SU-DHL-6 (cell line): Measurements from ENCODE around the gene TAS2R9.

ENCODE experiments used
- H2AFZ ChIP-seq: fragments of 200-600 bp; sonication (generic); 2 replicates; pipeline ENCODE4 v1.6.1; 2014; ENCODE audit warnings: low read depth, mild to moderate bottlenecking, moderate library complexity, mixed read lengths, antibody characterized with exemption, low read length; ENCODE audit not compliant: severe bottlenecking
- H3F3A ChIP-seq: fragments of 200-600 bp; shearing (Covaris generic); 2 replicates; pipeline ENCODE4 v1.6.0; 2016; ENCODE audit warnings: antibody characterized with exemption, mild to moderate bottlenecking; ENCODE audit not compliant: insufficient read depth
- H3K27ac ChIP-seq: fragments of 200-600 bp; sonication (generic); 2 replicates; pipeline ENCODE4 v1.5.1; 2016; ENCODE audit warnings: low read depth, mild to moderate bottlenecking, low read length, moderate library complexity, mixed read lengths
- H3K27me3 ChIP-seq: fragments of 200-600 bp; sonication (generic), shearing (Covaris generic); 2 replicates; pipeline ENCODE4 v1.6.0; 2014; ENCODE audit warnings: mild to moderate bottlenecking, low read length
- H3K36me3 ChIP-seq: fragments of 200-600 bp; sonication (generic); 2 replicates; pipeline ENCODE4 v1.6.1; 2014; ENCODE audit warnings: mild to moderate bottlenecking, low read length, mixed read lengths
- H3K4me2 ChIP-seq: fragments of 300-600, 200-600 bp; shearing (Covaris generic), sonication (generic); 2 replicates; pipeline ENCODE4 v1.6.0; 2014; ENCODE audit warnings: low read length, low read depth, mild to moderate bottlenecking; ENCODE audit not compliant: poor library complexity, severe bottlenecking
- H3K4me3 ChIP-seq: fragments of 200-600 bp; sonication (generic); 2 replicates; pipeline ENCODE4 v1.5.1; 2014; ENCODE audit warnings: antibody characterized with exemption, low read length, mild to moderate bottlenecking, mixed read lengths; ENCODE audit not compliant: insufficient read depth, poor library complexity, severe bottlenecking
- H3K79me2 ChIP-seq: fragments of 200-600 bp; sonication (generic); 2 replicates; pipeline ENCODE4 v1.6.1; 2014; ENCODE audit warnings: mild to moderate bottlenecking, low read length, moderate library complexity; ENCODE audit not compliant: insufficient read depth
- H3K9ac ChIP-seq: fragments of 200-600 bp; sonication (generic); 2 replicates; pipeline ENCODE4 v1.7.0; 2014; ENCODE audit warnings: mild to moderate bottlenecking, low read length
- H3K9me2 ChIP-seq: fragments of 200-600 bp; sonication (generic); replicated peaks from 2 replicates; pipeline ENCODE4 v1.6.1; 2014; ENCODE audit warnings: low read length; ENCODE audit not compliant: insufficient read depth
- H3K9me3 ChIP-seq: fragments of 200-600 bp; sonication (generic); 2 replicates; pipeline ENCODE4 v1.6.1; 2014; ENCODE audit warnings: low read length, mixed read lengths; ENCODE audit not compliant: insufficient read depth
- H4K20me1 ChIP-seq: fragments of 200-600 bp; sonication (generic); 2 replicates; pipeline ENCODE4 v1.6.1; 2014; ENCODE audit warnings: low read depth, mild to moderate bottlenecking, antibody characterized with exemption, low read length, moderate library complexity, mixed read lengths
- EZH2phosphoT487 ChIP-seq: fragments of 200-600 bp; sonication (generic), shearing (Covaris generic); conservative IDR thresholded peaks from 2 replicates; pipeline ENCODE4 v1.6.1; 2018; ENCODE audit warnings: mild to moderate bottlenecking, antibody characterized with exemption, low read length, moderate library complexity, mixed read lengths
- TF ChIP-seq, protein P1 (sequence below): fragments of 200-600 bp; sonication (generic); IDR thresholded peaks from one replicate; pipeline ENCODE4 v1.5.1; 2017; ENCODE audit warnings: antibody characterized with exemption, mild to moderate bottlenecking, low read length, moderate library complexity; ENCODE audit not compliant: insufficient read depth, poor library complexity, severe bottlenecking

The TAS2R9 gene

DNA sequence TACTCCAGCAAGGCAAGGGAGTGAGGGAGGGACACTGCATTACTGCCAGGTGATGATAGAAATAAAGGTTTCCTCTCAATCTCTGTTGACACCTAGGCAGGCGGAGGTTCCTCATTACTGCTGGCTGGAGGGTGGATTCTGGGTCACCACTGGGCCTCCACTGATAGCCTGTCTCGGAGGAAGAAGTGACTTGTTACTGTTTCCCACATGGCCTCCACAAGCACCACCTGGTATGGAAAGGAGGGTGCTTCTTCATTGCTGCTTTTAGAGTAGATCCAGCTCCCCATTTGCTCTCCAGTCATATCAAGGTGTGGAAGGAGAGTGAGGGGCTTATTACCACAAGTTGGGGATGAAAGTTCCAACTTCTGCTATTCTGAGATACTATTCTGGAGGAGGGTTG, 32.9 kb upstream of the TAS2R9 start:
- Histone ChIP-seq H3K27me3 (no peaks in the 10 kb centered on the region), H3K36me3 (no peaks in the 10 kb centered on the region), H4K20me1 (no peaks in the 10 kb centered on the region), H3K79me2 (no peaks in the 10 kb centered on the region), H3K4me2 (no peak overlapping the region), H3K27ac (no peak overlapping the region), H3F3A (no peaks in the 10 kb centered on the region), H3K9ac (no peak overlapping the region), H2AFZ (no peak overlapping the region), H3K4me3 (no peak overlapping the region), H3K9me3 (no peaks in the 10 kb centered on the region), H3K9me2 (no peaks in the 10 kb centered on the region)
- TF ChIP-seq, protein P1, sequence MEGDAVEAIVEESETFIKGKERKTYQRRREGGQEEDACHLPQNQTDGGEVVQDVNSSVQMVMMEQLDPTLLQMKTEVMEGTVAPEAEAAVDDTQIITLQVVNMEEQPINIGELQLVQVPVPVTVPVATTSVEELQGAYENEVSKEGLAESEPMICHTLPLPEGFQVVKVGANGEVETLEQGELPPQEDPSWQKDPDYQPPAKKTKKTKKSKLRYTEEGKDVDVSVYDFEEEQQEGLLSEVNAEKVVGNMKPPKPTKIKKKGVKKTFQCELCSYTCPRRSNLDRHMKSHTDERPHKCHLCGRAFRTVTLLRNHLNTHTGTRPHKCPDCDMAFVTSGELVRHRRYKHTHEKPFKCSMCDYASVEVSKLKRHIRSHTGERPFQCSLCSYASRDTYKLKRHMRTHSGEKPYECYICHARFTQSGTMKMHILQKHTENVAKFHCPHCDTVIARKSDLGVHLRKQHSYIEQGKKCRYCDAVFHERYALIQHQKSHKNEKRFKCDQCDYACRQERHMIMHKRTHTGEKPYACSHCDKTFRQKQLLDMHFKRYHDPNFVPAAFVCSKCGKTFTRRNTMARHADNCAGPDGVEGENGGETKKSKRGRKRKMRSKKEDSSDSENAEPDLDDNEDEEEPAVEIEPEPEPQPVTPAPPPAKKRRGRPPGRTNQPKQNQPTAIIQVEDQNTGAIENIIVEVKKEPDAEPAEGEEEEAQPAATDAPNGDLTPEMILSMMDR = no peak
- TF ChIP-seq EZH2phosphoT487 = no peak

DNA sequence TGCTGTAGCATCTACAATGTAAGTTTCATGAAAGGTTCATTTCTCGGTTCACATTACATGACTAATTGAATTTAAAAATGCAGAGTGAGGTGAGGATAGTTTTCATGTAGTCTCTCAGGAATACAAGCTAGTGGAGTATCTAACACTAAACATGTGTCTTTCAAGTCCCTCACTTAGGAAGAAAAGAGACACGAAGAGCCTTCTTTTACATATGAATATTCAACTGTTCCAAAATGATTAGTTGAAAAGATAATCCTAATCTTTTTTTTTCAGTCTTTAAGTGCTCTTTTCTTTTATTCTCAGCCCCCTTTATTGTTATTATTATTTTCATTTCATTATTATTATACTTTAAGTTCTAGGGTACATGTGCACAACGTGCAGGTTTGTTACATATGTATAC, 28.5 kb upstream of the TAS2R9 start:
- no peak overlapping the region for H2AFZ ChIP-seq
- no peaks in the 10 kb centered on the region for H3K9me2 ChIP-seq
- no peak overlapping the region for H3K4me2 ChIP-seq
- no peak overlapping the region for H3K27ac ChIP-seq
- no peaks in the 10 kb centered on the region for H3K9me3 ChIP-seq
- no peaks in the 10 kb centered on the region for H3F3A ChIP-seq
- H3K36me3 ChIP-seq = no peaks in the 10 kb centered on the region
- no peaks in the 10 kb centered on the region for H4K20me1 ChIP-seq
- H3K79me2 ChIP-seq = no peaks in the 10 kb centered on the region
- TF ChIP-seq EZH2phosphoT487 = no peak
- TF ChIP-seq, protein P1 = no peak
- H3K4me3 ChIP-seq = no peak overlapping the region
- no peak overlapping the region for H3K9ac ChIP-seq
- no peaks in the 10 kb centered on the region for H3K27me3 ChIP-seq

DNA sequence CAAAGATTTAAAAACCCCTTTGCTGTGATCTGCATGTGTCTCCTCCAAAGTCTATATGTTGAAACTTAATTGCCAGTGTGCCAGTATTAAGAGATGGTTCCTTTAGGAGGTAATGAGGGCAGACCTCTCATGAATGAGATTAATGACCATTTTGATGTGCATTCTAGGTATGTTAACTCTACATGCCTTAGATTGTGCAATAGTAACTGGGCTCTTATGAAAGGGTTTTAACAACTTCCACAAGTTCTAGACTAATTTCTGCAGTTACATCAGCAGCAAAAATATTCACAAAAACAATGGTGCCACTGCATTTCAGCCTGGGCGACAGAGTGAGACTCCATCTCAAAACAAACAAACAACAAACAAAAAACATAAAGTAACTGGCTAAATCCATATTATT, 20.0 kb upstream of the TAS2R9 start:
- Histone ChIP-seq H3K4me3 (no peak overlapping the region), H3K4me2 (no peak overlapping the region), H2AFZ (no peak overlapping the region), H3F3A (no peaks in the 10 kb centered on the region), H3K27me3 (no peaks in the 10 kb centered on the region), H3K9me3 (no peaks in the 10 kb centered on the region), H3K9ac (no peak overlapping the region), H3K9me2 (no peaks in the 10 kb centered on the region), H3K36me3 (no peaks in the 10 kb centered on the region), H3K27ac (no peak overlapping the region), H3K79me2 (no peaks in the 10 kb centered on the region), H4K20me1 (no peaks in the 10 kb centered on the region)
- no peak for TF ChIP-seq EZH2phosphoT487
- TF ChIP-seq, protein P1 = no peak

DNA sequence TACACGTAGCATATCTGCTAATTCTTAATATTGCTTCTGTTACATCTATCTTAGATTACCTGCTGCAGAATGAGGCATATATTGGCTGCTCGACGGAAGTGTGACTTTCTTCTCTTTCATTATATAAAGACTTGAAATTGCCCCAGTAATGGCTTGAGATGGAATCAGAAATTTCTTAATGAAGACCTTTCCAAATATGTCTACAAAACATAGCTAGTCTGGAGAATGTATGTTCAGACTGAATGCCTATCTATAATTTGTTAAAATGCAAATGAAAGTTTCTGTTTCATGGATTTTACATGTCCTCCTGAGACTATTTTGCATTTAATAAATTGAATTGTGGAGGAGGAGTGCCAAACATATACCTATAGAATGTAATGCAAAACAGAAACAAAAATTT, 16.3 kb upstream of the TAS2R9 start, which contains the start of gene TAS2R10:
Gene TAS2R10 (minus strand): TSS at position 101 of the 400 bp plus-strand sequence. CDS start 89 bp downstream, at position 12.
- H3K9me3 ChIP-seq = no peaks in the 10 kb centered on the region
- TF ChIP-seq, protein P1 = no peak
- TF ChIP-seq EZH2phosphoT487 = no peak
- H4K20me1 ChIP-seq = no peaks in the 10 kb centered on the region

More for the DNA sequence above, 16.3 kb upstream of the TAS2R9 start, which contains the start of gene TAS2R10:
- H3K27ac ChIP-seq = no peak within 1 kb of the TSS
- no peak within 1 kb of the TSS for H3K4me3 ChIP-seq
- no peak within 1 kb of the TSS for H2AFZ ChIP-seq
- H3K36me3 ChIP-seq = no peaks in the 10 kb centered on the region
- H3F3A ChIP-seq = no peaks in the 10 kb centered on the region
- no peaks in the 10 kb centered on the region for H3K27me3 ChIP-seq
- no peaks in the 10 kb centered on the region for H3K9me2 ChIP-seq
- no peak within 1 kb of the TSS for H3K9ac ChIP-seq
- H3K79me2 ChIP-seq = no peaks in the 10 kb centered on the region
- H3K4me2 ChIP-seq = no peak within 1 kb of the TSS
